Measurements from ENCODE around the gene COX4I1.

DNA sequence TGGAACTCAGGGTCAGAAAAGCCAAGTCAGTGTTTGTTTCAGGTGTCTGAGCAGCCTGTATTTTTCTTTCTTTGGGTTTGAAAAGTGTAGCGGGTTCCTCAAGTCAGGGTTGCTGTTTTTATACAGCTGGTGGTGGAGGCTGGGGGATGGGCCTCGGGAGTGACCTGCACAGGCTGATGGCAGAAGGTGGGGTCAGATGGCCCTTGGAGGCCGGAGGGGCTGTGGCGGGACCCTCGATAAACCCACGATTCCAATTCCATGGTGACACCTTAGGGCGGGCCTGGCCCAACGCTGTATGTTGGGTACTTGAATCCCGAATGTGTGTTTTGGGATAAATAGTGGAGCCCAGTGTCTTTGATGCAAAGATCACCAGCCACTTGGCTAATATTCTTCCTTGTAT, 28.7 kb downstream of the COX4I1 start:
- TF ChIP-seq, protein P1, sequence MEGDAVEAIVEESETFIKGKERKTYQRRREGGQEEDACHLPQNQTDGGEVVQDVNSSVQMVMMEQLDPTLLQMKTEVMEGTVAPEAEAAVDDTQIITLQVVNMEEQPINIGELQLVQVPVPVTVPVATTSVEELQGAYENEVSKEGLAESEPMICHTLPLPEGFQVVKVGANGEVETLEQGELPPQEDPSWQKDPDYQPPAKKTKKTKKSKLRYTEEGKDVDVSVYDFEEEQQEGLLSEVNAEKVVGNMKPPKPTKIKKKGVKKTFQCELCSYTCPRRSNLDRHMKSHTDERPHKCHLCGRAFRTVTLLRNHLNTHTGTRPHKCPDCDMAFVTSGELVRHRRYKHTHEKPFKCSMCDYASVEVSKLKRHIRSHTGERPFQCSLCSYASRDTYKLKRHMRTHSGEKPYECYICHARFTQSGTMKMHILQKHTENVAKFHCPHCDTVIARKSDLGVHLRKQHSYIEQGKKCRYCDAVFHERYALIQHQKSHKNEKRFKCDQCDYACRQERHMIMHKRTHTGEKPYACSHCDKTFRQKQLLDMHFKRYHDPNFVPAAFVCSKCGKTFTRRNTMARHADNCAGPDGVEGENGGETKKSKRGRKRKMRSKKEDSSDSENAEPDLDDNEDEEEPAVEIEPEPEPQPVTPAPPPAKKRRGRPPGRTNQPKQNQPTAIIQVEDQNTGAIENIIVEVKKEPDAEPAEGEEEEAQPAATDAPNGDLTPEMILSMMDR (conservative IDR thresholded peaks at IDR 0.05; ENCODE audit: low read depth, low read length), result no peak
- no peak for TF ChIP-seq EZH2 (IDR thresholded peaks at IDR 0.05; ENCODE audit: borderline replicate concordance, low read depth, low read length, poor library complexity, severe bottlenecking)

All from A673 (cell line).